ENCODE results near the gene SFT2D1.

SFT2D1 gene

GRCh38 chr6:166334878-166335277, 7.5 kb downstream of the SFT2D1 start:
- no peak for DNase-seq (ENCODE audit: low read depth in 2 of 2)

DNA sequence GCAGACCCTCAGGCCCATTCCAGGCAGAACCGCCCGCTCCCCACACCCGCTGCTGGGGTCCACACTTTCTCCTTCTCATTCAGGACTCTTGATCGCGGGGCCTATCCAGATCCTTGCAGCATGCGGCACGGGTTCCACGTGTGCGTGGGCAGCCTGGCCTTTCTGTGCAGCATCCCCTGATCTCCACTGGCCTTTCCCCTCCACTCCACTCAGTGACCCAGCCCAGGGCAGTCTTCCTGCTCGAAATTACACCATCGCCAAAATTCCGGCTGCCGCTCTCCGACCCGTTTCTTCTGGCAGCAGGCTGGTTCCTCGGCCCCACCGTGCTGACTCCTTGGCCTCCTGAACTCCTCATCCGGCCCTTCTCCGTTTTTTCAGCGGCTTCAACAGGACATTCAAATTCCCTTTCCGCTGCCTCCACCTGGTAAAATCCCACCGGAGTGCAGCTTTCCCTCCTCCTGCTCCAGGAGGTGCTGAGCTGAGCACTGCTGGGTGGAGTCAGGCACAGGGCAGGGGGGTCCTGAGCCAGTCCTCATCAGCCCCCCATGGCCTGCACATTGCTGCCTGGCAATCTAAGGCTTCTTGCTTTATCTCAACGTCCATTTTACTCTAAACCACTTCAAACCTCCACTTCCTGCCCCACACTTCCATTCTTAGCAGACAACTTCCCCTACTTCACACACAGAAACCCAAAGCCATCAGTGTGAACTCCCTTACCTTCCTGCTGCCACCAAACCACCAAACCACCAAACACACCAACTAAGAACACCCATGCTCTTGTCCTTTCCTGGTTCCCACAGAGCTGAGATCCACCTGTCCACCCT, 9.0 kb downstream of the SFT2D1 start:
- DNase-seq (ENCODE audit: low read depth in 2 of 2) = no peak

- DNase-seq (ENCODE audit: low read depth in 2 of 2) = no peak
Observed at GRCh38 chr6:166331503-166332415, 10.6 kb downstream of the SFT2D1 start.

- DNase-seq (ENCODE audit: low read depth in 2 of 2) = no peak
Observed at GRCh38 chr6:166330612-166331011, 11.7 kb downstream of the SFT2D1 start.

- DNase-seq (ENCODE audit: low read depth in 2 of 2) = no peak
Observed at GRCh38 chr6:166325383-166326042, 16.8 kb downstream of the SFT2D1 start.

DNA sequence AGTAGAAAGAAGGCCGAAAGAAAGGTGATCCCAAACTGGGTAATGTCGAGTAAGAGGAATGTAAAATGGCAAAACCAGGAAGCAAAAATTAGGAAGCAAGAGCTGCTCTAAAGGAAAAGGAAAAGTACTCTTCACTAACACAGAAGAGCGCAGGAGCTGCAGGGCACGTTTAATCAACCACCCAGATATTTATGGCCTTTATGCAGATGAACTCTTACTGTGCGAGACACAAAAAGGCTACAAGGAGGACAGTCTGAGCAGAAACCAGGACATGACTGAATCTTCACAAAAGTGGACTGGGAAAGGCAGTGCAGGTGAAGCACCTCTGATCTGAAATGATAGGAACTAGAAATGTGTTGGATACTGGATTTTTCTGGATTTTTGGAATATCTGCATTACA, 18.9 kb downstream of the SFT2D1 start:
- no peak for DNase-seq (ENCODE audit: low read depth in 2 of 2)

- DNase-seq (ENCODE audit: low read depth in 2 of 2) = no peak
Observed at GRCh38 chr6:166318649-166319600, 23.4 kb downstream of the SFT2D1 start.

DNA sequence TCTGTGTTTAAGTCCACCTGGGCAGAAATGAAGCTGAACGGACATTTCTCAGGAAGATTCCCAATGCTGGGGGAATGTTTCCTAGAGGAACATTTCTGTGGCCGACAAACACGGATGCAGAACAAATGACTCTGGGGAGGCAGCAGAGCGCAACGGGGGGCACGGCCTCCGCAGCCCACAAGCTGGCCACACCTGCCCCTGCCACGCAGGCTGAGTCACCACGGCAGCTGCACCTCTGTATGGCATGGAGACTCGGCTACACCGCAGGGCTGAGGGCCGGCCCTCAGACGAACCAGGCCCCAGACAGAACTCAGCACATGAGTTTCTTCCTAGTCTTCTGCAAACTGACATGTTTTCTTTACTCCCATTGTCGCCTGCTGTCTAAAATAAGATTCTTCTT, 24.1 kb downstream of the SFT2D1 start:
- no peak for DNase-seq (ENCODE audit: low read depth in 2 of 2)

- DNase-seq (ENCODE audit: low read depth in 2 of 2) = no peak
Observed at GRCh38 chr6:166317261-166318212, 24.8 kb downstream of the SFT2D1 start.

DNA sequence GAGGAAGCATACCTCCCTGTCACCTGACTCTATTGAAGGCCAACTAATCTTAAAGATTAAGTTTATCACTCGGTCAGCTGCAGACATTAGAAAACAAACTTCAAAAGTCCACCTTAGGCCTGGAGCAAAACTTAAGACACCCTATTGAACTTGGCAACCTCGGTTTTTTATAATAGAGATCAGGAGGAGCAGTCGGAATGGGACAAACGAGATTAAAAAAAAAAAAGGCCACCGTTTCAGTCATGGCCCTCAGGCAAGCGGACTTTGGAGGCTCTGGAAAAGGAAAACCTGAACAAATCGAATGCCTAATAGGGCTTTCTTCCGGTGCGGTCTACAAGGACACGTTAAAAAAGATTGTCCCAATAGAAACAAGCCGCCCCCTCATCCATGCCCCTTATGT, 26.9 kb downstream of the SFT2D1 start:
- DNase-seq (ENCODE audit: low read depth in 2 of 2) = no peak

- no peak for DNase-seq (ENCODE audit: low read depth in 2 of 2)
Observed at GRCh38 chr6:166314454-166314853, 27.9 kb downstream of the SFT2D1 start.

- peak in 1 of 2 donors; percentile 22 for DNase-seq (ENCODE audit: low read depth in 2 of 2)
Observed at GRCh38 chr6:166313255-166314070, 28.9 kb downstream of the SFT2D1 start.

- no peak for DNase-seq (ENCODE audit: low read depth in 2 of 2)
Observed at GRCh38 chr6:166312832-166313231, 29.5 kb downstream of the SFT2D1 start.

- no peak for DNase-seq (ENCODE audit: low read depth in 2 of 2)
Observed at GRCh38 chr6:166310634-166311033, 31.7 kb downstream of the SFT2D1 start.

GRCh38 chr6:166309977-166310376, 32.4 kb downstream of the SFT2D1 start:
- no peak for DNase-seq (ENCODE audit: low read depth in 2 of 2)

DNA sequence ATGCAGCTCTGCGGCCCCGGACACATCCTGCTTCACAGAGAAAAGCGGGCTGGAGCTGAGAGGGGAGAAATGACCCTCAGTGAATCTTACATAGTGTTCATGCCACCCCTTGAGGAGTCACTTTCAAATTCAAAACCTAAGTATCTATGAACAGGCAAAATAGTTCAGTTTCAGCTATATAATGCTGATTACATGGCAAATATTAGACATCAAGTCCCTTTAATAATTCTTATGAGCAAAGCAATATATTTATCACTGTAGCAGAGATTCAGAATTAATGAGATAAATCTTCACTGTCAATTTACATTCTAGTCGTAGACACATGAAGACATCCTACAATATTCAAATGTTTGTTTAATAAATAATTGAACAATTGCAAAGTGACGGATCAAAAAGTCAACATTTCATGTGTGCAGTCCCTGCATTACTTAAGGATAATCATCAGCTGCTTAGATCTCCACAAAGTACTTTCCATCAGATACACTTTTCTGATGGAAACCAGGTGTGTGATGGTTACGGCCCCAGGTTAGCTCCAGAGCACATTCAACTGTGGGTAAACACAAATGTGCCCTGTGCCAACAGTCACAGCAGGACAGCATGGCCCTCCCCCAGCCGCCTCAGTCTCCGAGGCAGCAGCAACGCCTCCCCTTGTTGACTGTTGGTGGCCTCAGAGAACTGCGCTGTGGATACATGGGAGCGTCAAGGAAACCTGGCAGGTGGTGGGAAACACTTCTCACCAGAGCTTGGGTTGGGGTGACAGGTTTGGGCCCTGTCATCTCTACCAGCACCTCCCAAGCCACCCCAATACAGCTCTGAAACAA, 33.4 kb downstream of the SFT2D1 start:
- no peak for DNase-seq (ENCODE audit: low read depth in 2 of 2)

DNA sequence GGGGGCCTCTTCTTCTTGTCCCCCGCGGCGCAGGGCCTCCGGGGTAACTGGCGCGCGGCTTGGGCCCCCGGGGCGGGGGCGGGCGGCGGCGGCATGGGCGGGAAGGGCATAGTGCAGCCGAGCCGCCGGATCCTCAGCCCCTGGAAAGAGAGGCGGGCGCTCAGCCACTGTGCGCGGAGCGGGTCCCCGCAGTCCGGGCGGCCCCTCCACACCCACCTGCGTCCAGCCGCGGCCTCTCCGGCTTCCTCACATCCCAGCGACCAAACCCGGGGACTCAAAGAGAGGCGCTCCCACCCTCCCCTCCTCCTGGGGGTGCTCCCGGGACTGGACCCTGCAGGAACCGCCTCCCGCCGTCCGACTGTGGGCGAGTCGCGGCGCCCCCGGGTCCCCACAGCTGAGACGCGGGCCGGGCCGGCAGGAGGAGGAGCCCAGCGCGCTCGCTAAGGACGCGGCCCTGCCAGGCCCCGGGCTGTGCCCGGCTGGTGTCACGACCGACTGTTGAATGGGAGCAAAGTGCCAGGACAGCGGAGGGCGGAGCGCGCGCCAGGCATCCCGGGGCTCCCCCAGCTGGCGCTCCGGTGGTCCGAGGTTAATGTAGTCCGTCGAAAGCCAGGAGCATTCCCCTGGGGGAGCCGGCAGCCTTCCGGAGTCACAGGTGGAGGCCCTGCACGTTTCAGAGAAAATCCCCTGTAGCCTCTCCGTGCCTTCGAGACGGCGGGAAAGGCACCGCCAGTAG, 34.1 kb downstream of the SFT2D1 start, which contains the start of gene PRR18:
TSS of gene PRR18 (minus strand) at position 360 of the 736 bp plus-strand sequence. CDS start at position 110, 250 bp downstream.
- no peak for DNase-seq (ENCODE audit: low read depth in 2 of 2)
